Endothelial cell (in vitro differentiated cells): ENCODE measurements around the gene RASA3. TPM values are rescaled to one million over a fixed set of nuclear protein-coding genes. Genes with fewer than 3 reads are reported as not detected.

ENCODE experiments used
- DNase-seq: peaks from one replicate; pipeline ENCODE4 v3.0.0; 2021; ENCODE audit warnings: low spot score
- H3K27ac Mint-ChIP-seq: one replicate; pipeline ENCODE4 v1.8.0; 2021; ENCODE audit warnings: mixed read lengths, inconsistent platforms; ENCODE audit not compliant: unreplicated experiment
- H3K27me3 Mint-ChIP-seq: one replicate; pipeline ENCODE4 v1.8.0; 2021; ENCODE audit warnings: mild to moderate bottlenecking, moderate library complexity, mixed read lengths, inconsistent platforms; ENCODE audit not compliant: unreplicated experiment
- H3K36me3 Mint-ChIP-seq: one replicate; pipeline ENCODE4 v1.8.0; 2021; ENCODE audit warnings: mild to moderate bottlenecking, low read depth, mixed read lengths, inconsistent platforms; ENCODE audit not compliant: unreplicated experiment
- H3K4me1 Mint-ChIP-seq: one replicate; pipeline ENCODE4 v1.8.0; 2021; ENCODE audit warnings: mild to moderate bottlenecking, mixed read lengths, inconsistent platforms; ENCODE audit not compliant: unreplicated experiment
- H3K4me3 Mint-ChIP-seq: one replicate; pipeline ENCODE4 v1.8.0; 2021; ENCODE audit warnings: mild to moderate bottlenecking, mixed read lengths, inconsistent platforms; ENCODE audit not compliant: unreplicated experiment
- H3K9me3 Mint-ChIP-seq: one replicate; pipeline ENCODE4 v1.8.0; 2021; ENCODE audit warnings: mixed read lengths, inconsistent platforms; ENCODE audit not compliant: unreplicated experiment
- total RNA-seq: library from RNA; stranded (reverse); fragmentation: NEBNext Ultra II Directional; extraction: Animal tissue kit (Norgen Biotek cat#: 25700); gene quantifications from one replicate; pipeline ENCODE4 v1.2.1, GENCODE V29; 2021; ENCODE audit not compliant: unreplicated experiment
- TF ChIP-seq, protein P1 (sequence below): fragments of 200-600 bp; sonication (generic); IDR thresholded peaks from one replicate; pipeline ENCODE4 v1.5.0; 2021; ENCODE audit warnings: antibody characterized with exemption; ENCODE audit not compliant: unreplicated experiment

The RASA3 gene
- total RNA-seq, 1 donor from 2014 or later, result 34.0 TPM

DNA sequence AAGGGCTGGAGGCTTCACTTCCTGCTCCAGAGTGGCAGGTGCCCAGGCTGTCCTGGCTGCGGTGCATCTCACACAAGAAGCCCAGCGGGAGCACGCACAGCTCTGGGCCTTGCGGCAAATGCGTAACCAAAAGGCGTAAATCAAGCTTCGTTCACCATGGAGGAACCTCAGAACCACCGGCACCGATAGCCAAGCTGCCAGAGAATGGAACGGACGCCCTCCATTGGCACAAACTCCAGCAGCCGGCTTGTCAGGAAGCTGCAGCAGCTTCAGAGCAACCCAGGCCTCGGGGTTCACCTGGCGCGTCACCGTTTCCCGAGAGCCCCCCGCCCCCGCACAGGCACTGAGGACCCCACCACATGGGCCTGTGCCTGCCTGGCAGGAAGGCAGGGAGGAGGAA is 76.7 kb downstream of the RASA3 start:
- no peak for DNase-seq
- H3K4me3 Mint-ChIP-seq, result no peak overlapping the region
- no peak overlapping the region for H3K27ac Mint-ChIP-seq
- H3K27me3 Mint-ChIP-seq, result peaks cover 13% of the 10 kb centered on the region
- H3K36me3 Mint-ChIP-seq, result peaks cover 15% of the 10 kb centered on the region
- H3K9me3 Mint-ChIP-seq, result no peaks in the 10 kb centered on the region
- TF ChIP-seq, protein P1, sequence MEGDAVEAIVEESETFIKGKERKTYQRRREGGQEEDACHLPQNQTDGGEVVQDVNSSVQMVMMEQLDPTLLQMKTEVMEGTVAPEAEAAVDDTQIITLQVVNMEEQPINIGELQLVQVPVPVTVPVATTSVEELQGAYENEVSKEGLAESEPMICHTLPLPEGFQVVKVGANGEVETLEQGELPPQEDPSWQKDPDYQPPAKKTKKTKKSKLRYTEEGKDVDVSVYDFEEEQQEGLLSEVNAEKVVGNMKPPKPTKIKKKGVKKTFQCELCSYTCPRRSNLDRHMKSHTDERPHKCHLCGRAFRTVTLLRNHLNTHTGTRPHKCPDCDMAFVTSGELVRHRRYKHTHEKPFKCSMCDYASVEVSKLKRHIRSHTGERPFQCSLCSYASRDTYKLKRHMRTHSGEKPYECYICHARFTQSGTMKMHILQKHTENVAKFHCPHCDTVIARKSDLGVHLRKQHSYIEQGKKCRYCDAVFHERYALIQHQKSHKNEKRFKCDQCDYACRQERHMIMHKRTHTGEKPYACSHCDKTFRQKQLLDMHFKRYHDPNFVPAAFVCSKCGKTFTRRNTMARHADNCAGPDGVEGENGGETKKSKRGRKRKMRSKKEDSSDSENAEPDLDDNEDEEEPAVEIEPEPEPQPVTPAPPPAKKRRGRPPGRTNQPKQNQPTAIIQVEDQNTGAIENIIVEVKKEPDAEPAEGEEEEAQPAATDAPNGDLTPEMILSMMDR, result no peak
- peaks cover 17% of the 10 kb centered on the region for H3K4me1 Mint-ChIP-seq

DNA sequence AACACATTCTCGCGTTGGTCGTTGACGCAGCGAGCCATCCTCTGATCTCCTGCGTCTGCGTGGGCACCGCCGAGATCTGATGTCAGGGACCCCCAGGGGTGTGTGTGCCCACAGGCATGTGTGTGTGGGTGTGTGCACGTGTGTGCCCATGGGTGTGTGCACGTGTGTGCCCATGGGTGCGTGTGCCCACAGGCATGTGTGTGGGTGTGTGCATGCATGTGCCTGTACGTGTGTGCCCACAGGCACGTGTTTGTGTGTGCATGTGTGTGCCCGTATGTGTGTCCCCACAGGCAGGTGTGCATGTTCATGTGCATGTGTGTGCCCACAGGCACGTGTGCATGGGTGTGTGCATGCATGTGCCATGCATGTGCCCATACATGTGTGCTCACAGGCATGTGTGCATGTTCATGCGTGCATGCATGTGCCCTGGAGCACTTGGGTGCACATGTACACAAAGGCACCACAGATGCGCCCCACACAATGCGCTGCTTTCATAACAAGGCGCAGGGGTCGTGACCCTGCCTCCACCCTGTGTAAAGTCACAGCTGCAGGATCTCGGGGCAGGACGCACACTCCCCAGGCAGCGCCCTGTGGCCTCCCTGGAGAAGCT is 77.5 kb downstream of the RASA3 start:
- H3K27me3 Mint-ChIP-seq, result peaks cover 11% of the 10 kb centered on the region
- no peaks in the 10 kb centered on the region for H3K9me3 Mint-ChIP-seq
- no peak for DNase-seq
- peaks cover 14% of the 10 kb centered on the region for H3K36me3 Mint-ChIP-seq
- H3K4me1 Mint-ChIP-seq, result peaks cover 17% of the 10 kb centered on the region
- TF ChIP-seq, protein P1, result no peak
- H3K27ac Mint-ChIP-seq, result no peak overlapping the region
- H3K4me3 Mint-ChIP-seq, result no peak overlapping the region

DNA sequence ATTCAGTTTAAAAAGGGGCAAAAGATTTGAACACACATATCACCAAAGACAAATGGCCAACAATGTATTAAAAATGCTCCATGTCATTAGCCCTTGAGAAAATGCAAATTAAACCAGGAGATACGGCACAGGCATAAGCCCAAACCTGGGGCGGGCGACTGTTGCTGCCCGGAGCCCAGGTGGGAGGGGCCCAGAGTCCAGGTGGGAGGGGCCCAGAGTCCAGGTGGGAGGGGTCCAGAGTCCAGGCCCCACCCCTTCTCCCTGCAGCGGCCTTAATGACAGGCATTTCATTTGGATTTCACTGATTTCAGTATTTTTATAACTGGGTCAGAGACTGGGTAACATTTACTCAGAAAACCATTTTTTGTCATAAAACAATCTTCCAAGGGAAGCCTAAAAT is 78.2 kb downstream of the RASA3 start:
- Mint-ChIP-seq H3K27me3 (peaks cover 9% of the 10 kb centered on the region), H3K36me3 (peaks cover 11% of the 10 kb centered on the region), H3K4me3 (no peak overlapping the region), H3K4me1 (peaks cover 17% of the 10 kb centered on the region), H3K9me3 (no peaks in the 10 kb centered on the region), H3K27ac (peak overlapping the region; percentile 61)
- TF ChIP-seq, protein P1, result no peak
- DNase-seq, result no peak

DNA sequence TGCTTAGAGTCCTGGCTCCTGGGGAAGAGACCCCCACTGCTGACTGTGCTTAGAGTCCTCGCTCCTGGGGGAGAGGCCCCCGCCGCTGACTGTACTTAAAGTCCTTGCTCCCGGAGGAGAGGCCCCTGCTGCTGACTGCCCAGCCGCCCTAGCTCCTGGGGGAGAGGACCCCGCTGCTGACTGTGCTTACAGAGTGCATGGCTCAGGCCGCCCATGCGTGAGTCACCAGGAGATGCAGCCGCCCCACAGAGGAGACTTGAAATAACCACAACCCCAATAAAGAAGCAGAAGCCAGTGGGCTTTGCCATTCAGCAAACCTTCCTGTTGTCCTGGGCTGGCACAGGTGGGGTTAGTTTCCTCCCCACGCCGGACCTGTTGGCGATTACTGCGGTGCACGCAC is 79.4 kb downstream of the RASA3 start:
- Mint-ChIP-seq H3K4me1 (peaks cover 9% of the 10 kb centered on the region), H3K9me3 (no peaks in the 10 kb centered on the region), H3K27ac (no peak overlapping the region), H3K4me3 (no peak overlapping the region), H3K36me3 (peaks cover 11% of the 10 kb centered on the region), H3K27me3 (peaks cover 4% of the 10 kb centered on the region)
- TF ChIP-seq, protein P1, result no peak
- DNase-seq, result no peak

DNA sequence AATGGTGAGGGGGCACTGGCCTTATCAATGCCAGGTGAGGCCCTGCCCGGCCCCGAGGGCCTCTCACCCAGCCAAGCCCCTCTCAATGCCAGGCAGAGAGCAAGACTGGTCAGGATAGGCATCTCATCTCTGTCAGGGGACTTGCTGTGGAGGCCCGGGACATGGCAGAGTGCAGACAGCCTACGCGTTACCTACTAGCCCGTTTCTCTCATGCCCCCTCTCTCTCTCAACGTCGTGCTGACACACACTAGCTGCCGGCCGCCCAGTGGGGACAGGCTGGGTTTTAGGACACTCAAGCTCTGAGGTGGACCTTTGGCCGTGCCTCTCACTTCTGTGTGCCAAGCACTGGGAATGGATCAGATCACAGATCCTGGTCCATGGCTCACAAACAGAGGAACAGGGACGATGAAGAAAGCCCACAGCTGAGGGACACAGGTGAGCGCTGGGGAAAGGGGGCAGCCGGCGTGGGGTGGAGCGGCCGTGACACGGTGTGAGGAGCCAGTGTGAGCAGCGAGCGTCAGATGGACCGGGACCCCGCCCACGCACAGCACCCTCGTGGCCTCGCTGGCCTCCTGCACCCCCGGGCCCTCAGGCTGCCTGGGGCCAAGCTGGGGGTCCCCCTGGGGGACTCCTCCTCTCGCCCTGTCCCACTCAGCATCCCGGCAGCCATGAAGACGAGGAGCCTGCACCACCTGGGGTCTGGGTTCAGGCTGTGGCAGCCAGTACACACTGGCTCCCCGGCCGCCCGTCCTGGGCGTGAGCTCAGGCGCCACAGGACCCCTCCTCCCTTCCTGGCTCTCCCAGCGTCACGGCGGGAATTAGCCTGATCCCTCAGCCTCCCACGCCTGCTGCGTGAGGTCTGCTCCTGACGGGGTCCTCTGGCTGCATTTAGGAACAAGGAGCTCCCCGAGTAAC is 81.6 kb downstream of the RASA3 start:
- Mint-ChIP-seq H3K27me3 (peaks cover 7% of the 10 kb centered on the region), H3K27ac (no peak overlapping the region), H3K4me3 (no peak overlapping the region), H3K36me3 (peaks cover 11% of the 10 kb centered on the region), H3K4me1 (no peaks in the 10 kb centered on the region), H3K9me3 (no peaks in the 10 kb centered on the region)
- DNase-seq, result no peak
- TF ChIP-seq, protein P1, result no peak
